Fibroblast of the aortic adventitia (primary cell): ENCODE data around the gene XRRA1. TPM values are rescaled to one million over a fixed set of nuclear protein-coding genes. Genes with fewer than 3 reads are reported as not detected.

Experiments
- DNase-seq: peaks from one replicate; pipeline ENCODE4 v3.0.0-alpha.2; 2010; ENCODE audit warnings: low read depth
- H3K4me3 ChIP-seq: 2 replicates; pipeline ENCODE4 v1.5.1; 2011; ENCODE audit warnings: low read depth, mild to moderate bottlenecking, control low read depth, low read length, moderate library complexity
- CTCF ChIP-seq: IDR thresholded peaks from 2 replicates; pipeline ENCODE4 v1.5.1; 2011; ENCODE audit warnings: mild to moderate bottlenecking, low read length, control low read depth, inconsistent platforms; ENCODE audit not compliant: insufficient read depth
- total RNA-seq: library from RNA; depleted of rRNA; stranded (reverse); fragments of >200 nt; gene quantifications from 2 replicates; pipeline ENCODE4 v1.2.3, GENCODE V29; 2012; ENCODE audit warnings: low replicate concordance

The XRRA1 gene
- total RNA-seq, 1 donor: 14.5 TPM

DNA sequence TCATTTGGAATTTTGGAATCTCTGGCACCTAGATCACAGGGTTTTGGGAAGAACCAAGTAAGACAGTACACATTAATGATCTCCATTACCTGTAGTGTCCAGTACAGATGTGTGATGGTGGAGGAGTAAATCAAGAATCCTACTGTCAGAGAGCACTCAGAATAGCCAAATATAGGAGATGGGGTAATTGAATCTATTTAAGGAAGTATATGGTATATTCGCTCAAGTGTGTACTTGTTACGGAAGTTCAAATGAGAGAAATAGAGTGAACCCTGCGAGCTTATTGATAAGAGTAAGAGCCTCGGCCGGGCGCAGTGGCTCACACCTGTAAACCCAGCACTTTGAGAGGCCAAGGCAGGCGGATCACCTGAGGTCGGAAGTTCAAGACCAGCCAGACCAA is 2.3 kb upstream of the XRRA1 start:
- H3K4me3 ChIP-seq: no peak overlapping the region
- TF ChIP-seq CTCF: no peak
- no peak for DNase-seq

DNA sequence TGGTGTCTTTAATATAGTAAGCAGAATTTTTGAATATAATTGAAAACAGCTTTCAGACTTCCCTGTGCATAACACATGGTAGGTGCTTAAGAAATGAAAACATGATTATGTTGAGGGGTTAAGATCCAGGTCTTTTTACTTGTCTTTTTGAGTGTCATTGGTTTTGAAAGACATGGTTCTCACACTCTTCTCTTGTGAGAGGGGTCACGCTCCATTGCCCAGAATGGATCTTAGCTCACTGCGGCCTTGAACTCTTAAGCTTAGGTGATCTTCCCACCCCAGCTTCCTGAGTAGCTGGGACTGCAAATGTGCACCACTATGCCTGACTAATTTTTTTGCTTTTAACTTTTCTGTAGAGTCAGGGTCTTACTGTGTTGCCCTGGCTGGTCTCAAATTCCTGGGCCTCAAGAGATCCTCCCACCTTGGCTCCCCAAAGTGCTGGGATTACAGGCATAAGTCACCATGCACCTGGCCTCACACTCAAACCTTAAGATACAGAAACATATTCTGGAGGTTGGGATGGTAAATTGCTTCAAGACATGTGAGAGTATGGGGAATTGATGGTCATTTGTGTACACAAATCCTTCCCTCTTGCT is 1.6 kb upstream of the XRRA1 start:
- DNase-seq: no peak
- peak overlapping the region; percentile 99 for H3K4me3 ChIP-seq
- no peak for TF ChIP-seq CTCF

GRCh38 chr11:74949753-74950137 is 854 bp upstream of the XRRA1 start:
- peak overlapping the region; percentile 99 for H3K4me3 ChIP-seq
- TF ChIP-seq CTCF: no peak
- peak; percentile 42 for DNase-seq

- DNase-seq: peak; percentile 34
- H3K4me3 ChIP-seq: peak overlapping the region; percentile 99
- no peak for TF ChIP-seq CTCF
Measured at GRCh38 chr11:74948546-74948897, 369 bp downstream of the XRRA1 start.

DNA sequence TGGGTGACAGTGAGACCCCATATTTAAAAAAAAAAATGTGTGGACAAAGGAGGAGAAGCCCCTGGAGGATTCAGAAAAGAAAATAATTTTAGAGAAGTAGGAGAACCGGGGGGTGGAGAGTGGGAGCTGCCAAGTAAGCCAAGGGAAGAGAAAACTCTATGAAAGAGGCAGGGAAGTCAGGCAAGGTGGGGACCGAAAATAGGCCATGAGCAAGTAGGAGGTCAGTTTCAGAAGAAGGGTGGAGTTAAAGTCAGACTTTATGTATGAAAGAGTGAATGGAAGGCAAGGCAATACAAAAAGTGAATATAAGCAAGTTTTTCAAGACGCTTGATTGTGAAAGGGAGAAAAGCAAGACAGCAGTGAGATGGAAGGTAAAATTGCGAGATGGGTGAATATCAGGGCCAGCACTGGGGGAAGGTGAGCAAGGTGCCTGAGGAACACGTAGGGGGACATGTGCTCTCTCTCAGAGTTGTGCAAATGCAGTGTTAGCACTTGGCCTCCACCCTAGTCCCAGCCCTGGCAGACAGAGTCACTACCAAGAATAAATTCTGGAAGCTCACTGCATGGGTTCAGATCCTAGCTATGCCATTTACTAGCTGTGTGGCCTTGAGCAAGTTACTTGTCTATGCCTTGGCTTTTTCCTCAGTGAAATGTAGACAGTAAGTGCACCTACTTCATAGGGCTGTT is 6.7 kb downstream of the XRRA1 start:
- TF ChIP-seq CTCF: no peak
- no peak for DNase-seq
- H3K4me3 ChIP-seq: no peak overlapping the region

DNA sequence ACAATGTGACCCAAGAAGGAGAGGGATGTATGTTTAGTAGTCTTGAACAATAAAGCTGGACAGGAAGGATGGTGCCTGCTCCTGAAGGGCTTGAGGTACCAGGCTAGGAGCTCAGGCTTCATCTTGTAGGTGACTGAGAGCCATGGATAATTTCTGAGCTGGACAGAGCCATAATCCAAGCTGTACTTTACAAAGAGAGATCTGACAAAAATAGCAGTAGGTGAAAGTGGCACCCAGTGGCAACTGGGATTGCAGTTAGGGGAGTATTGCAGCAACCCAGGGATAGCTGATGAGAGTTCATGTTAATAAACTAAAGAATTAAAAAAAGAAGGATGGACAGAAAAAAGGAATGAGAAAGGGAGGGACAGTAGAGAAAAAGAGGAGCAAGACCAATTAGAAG is 7.4 kb downstream of the XRRA1 start:
- no peak for TF ChIP-seq CTCF
- DNase-seq: no peak

More for the DNA sequence above, 7.4 kb downstream of the XRRA1 start:
- no peak overlapping the region for H3K4me3 ChIP-seq
